Germinal center (tissue), 1 donor: Measurements from ENCODE around the gene SIDT1.
A peak's percentile ranks its signal among the peaks of the same experiment; 100 is the strongest.

Experiments
- DNase-seq: peaks from one replicate; pipeline ENCODE4 v3.0.0; 2012; ENCODE audit warnings: mixed read lengths, low spot score

Gene SIDT1

GRCh38 chr3:113531826-113532697 is at the start of gene SIDT1:
Gene SIDT1, plus strand, starts transcription at chr3:113532555. Its CDS starts 467 bp downstream, at chr3:113533022.
- peak; percentile 69 for DNase-seq

GRCh38 chr3:113485161-113485609 is 47.2 kb upstream of the SIDT1 start:
- DNase-seq = no peak

GRCh38 chr3:113495035-113495434 is 37.3 kb upstream of the SIDT1 start:
- DNase-seq = peak; percentile 12

- no peak for DNase-seq
Observed at GRCh38 chr3:113496924-113497323, 35.4 kb upstream of the SIDT1 start.

GRCh38 chr3:113498221-113499005 is 33.9 kb upstream of the SIDT1 start:
- DNase-seq = no peak

- DNase-seq = no peak
Observed at GRCh38 chr3:113499081-113499480, 33.3 kb upstream of the SIDT1 start.

- no peak for DNase-seq
Observed at GRCh38 chr3:113501597-113501996, 30.8 kb upstream of the SIDT1 start.

GRCh38 chr3:113505867-113506266 is 26.5 kb upstream of the SIDT1 start:
- DNase-seq = no peak

GRCh38 chr3:113507501-113508067 is 24.8 kb upstream of the SIDT1 start:
- DNase-seq = no peak

GRCh38 chr3:113508966-113509365 is 23.4 kb upstream of the SIDT1 start:
- no peak for DNase-seq

GRCh38 chr3:113514265-113514769 is 18.0 kb upstream of the SIDT1 start:
- peak; percentile 3 for DNase-seq

GRCh38 chr3:113516115-113516505 is 16.2 kb upstream of the SIDT1 start:
- DNase-seq = no peak

- DNase-seq = no peak
Observed at GRCh38 chr3:113521981-113522380, 10.4 kb upstream of the SIDT1 start.

- DNase-seq = no peak
Observed at GRCh38 chr3:113523241-113523640, 9.1 kb upstream of the SIDT1 start.

GRCh38 chr3:113532698-113533533 is 561 bp downstream of the SIDT1 start:
- peak; percentile 52 for DNase-seq

- peak; percentile 21 for DNase-seq
Observed at GRCh38 chr3:113533534-113533892, 1.2 kb downstream of the SIDT1 start.

- no peak for DNase-seq
Observed at GRCh38 chr3:113534365-113534764, 2.0 kb downstream of the SIDT1 start.

- no peak for DNase-seq
Observed at GRCh38 chr3:113535898-113536297, 3.5 kb downstream of the SIDT1 start.

- no peak for DNase-seq
Observed at GRCh38 chr3:113536627-113537101, 4.3 kb downstream of the SIDT1 start.

GRCh38 chr3:113537155-113537554 is 4.8 kb downstream of the SIDT1 start:
- DNase-seq = no peak

- DNase-seq = no peak
Observed at GRCh38 chr3:113541519-113541918, 9.2 kb downstream of the SIDT1 start.
